Mesenchymal stem cell (in vitro differentiated cells and primary cell): ENCODE data around the gene VSX1.

Source experiments
- DNase-seq: peaks from one replicate; pipeline ENCODE4 v3.0.0-alpha.2; 2013
- H2AFZ ChIP-seq: one replicate; pipeline ENCODE4 v1.6.1; 2013; ENCODE audit warnings: low read depth, mild to moderate bottlenecking, control low read depth, inconsistent platforms, low read length, moderate library complexity
- H2AK5ac ChIP-seq: 2 replicates; pipeline ENCODE4 v1.6.1; 2013; ENCODE audit warnings: low read length, moderate library complexity, mild to moderate bottlenecking, inconsistent platforms; ENCODE audit not compliant: severe bottlenecking
- H2BK120ac ChIP-seq: one replicate; pipeline ENCODE4 v1.6.1; 2013; ENCODE audit warnings: low read depth, mild to moderate bottlenecking, inconsistent platforms, low read length, moderate library complexity
- H2BK12ac ChIP-seq, 2 experiments: one replicate each; pipeline ENCODE4 v1.6.1; 2013; ENCODE audit warnings: inconsistent platforms in 2 of 2, low read length in 2 of 2, mild to moderate bottlenecking in 2 of 2, moderate library complexity in 2 of 2, control low read depth in 1 of 2
- H2BK15ac ChIP-seq: one replicate; pipeline ENCODE4 v1.6.1; 2013; ENCODE audit warnings: mild to moderate bottlenecking, low read depth, inconsistent platforms; ENCODE audit not compliant: poor library complexity, severe bottlenecking
- H2BK5ac ChIP-seq: 2 replicates; pipeline ENCODE4 v1.6.1; 2013; ENCODE audit warnings: low read depth, mild to moderate bottlenecking, low read length, control low read depth, inconsistent platforms; ENCODE audit not compliant: poor library complexity, severe bottlenecking
- H3K14ac ChIP-seq, 2 experiments: one replicate each; pipeline ENCODE4 v1.6.1; 2013; ENCODE audit warnings: inconsistent platforms in 2 of 2, low read length in 2 of 2, control low read depth in 1 of 2, mild to moderate bottlenecking in 1 of 2, moderate library complexity in 1 of 2
- H3K18ac ChIP-seq, 2 experiments: one replicate each; pipeline ENCODE4 v1.6.1; 2013; ENCODE audit warnings: inconsistent platforms in 2 of 2, low read length in 2 of 2, control low read depth in 1 of 2, low read depth in 1 of 2, mild to moderate bottlenecking in 1 of 2
- H3K23ac ChIP-seq, 2 experiments: one replicate each; pipeline ENCODE4 v1.6.1; 2013; ENCODE audit warnings: inconsistent platforms in 2 of 2, low read length in 2 of 2, mild to moderate bottlenecking in 2 of 2, moderate library complexity in 2 of 2, control low read depth in 1 of 2
- H3K27ac ChIP-seq: 2 replicates; pipeline ENCODE4 v1.5.1; 2013; ENCODE audit warnings: mild to moderate bottlenecking, moderate library complexity, low read length, control low read depth, inconsistent platforms; ENCODE audit not compliant: poor library complexity, severe bottlenecking
- H3K27me3 ChIP-seq, 2 experiments: 2 replicates each; pipeline versions ENCODE4 v1.6.1 to v1.7.0; 2013; ENCODE audit warnings: low read length in 2 of 2, mild to moderate bottlenecking in 2 of 2, moderate library complexity in 2 of 2, control low read depth in 1 of 2, inconsistent platforms in 1 of 2; ENCODE audit not compliant: control insufficient read depth in 1 of 2, insufficient read depth in 1 of 2
- H3K36me3 ChIP-seq, 2 experiments: 2 replicates each; pipeline versions ENCODE4 v1.6.1 to v1.7.0; 2013; ENCODE audit warnings: low read length in 2 of 2, control low read depth in 1 of 2, inconsistent platforms in 1 of 2, low read depth in 1 of 2, mild to moderate bottlenecking in 1 of 2; ENCODE audit not compliant: insufficient read depth in 2 of 2, control insufficient read depth in 1 of 2
- H3K4ac ChIP-seq, 2 experiments: one replicate each; pipeline ENCODE4 v1.6.1; 2013; ENCODE audit warnings: inconsistent platforms in 2 of 2, low read length in 2 of 2, mild to moderate bottlenecking in 2 of 2, moderate library complexity in 2 of 2, control low read depth in 1 of 2, low read depth in 1 of 2
- H3K4me1 ChIP-seq: 2 replicates; pipeline ENCODE4 v1.6.1; 2013; ENCODE audit warnings: low read depth, low read length, control low read depth; ENCODE audit not compliant: control insufficient read depth, insufficient read depth
- H3K4me2 ChIP-seq: 2 replicates; pipeline ENCODE4 v1.6.1; 2013; ENCODE audit warnings: low read length, mild to moderate bottlenecking, inconsistent platforms; ENCODE audit not compliant: poor library complexity, severe bottlenecking
- H3K4me3 ChIP-seq, 2 experiments: 2 replicates each; pipeline versions ENCODE4 v1.5.1 to v1.7.0; 2013; ENCODE audit warnings: low read length in 2 of 2, mild to moderate bottlenecking in 2 of 2, control low read depth in 1 of 2, low read depth in 1 of 2; ENCODE audit not compliant: insufficient read depth in 1 of 2
- H3K79me1 ChIP-seq: replicated peaks from 2 replicates; pipeline ENCODE4 v1.6.1; 2013; ENCODE audit warnings: mild to moderate bottlenecking, control low read depth, low read length, inconsistent platforms; ENCODE audit not compliant: poor library complexity, severe bottlenecking
- H3K9ac ChIP-seq: 2 replicates; pipeline ENCODE4 v1.7.0; 2013; ENCODE audit warnings: mild to moderate bottlenecking, low read length, moderate library complexity
- H3K9me3 ChIP-seq: 2 replicates; pipeline ENCODE4 v1.7.0; 2013; ENCODE audit warnings: mild to moderate bottlenecking, low read length; ENCODE audit not compliant: control insufficient read depth
- H4K8ac ChIP-seq: one replicate; pipeline ENCODE4 v1.6.1; 2013; ENCODE audit warnings: inconsistent platforms, mild to moderate bottlenecking, low read length, moderate library complexity
- H4K91ac ChIP-seq: one replicate; pipeline ENCODE4 v1.6.1; 2013; ENCODE audit warnings: mild to moderate bottlenecking, low read length, inconsistent platforms
- WGBS: methylation state at CpG from one replicate; pipeline ENCODE4 v1.1.7; 2013; ENCODE audit warnings: mixed read lengths; 5-methylcytosine and 5-hydroxymethylcytosine counted together

Gene VSX1

DNA sequence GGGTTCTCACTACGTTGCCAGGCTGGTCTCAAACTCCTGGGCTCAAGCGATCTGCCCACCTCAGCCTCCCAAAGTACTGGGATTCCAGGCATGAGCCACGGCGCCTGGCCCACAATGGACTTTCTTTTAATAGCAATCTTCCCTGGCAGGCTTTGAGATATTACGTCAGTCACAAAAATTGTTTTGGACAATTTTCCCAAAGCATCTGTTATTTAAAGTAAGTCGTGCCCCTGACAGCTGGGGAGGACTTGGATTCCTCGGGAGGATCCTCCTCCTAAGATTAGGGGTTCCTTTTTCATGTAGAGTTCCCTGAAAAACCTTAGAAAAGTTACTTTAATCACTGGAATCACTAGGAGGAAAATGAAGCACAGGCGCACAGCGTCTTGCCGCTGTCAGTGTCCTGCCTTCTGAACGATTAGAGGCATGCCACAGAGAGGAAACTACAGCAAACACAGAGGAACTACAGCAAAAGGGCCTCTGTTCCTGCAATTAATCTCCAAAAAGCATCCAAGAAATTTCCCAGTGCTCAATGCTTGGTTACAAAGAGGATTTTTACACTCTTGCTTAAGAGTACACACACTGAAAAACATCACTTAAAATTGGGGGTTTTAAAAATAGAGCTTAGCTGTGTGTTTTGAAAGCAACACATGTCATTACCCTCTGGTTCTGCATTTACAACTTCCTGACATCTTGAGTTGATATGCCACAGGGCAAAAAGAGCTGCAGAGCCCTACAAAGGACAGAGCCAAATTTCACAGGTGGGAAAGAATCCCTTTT lies 28.5 kb downstream of the VSX1 start:
- Histone ChIP-seq H3K4me3 (peak overlapping the region in 1 of 2 experiments; percentile 41), H4K91ac (no peak overlapping the region), H3K9me3 (no peaks in the 10 kb centered on the region), H2BK120ac (no peak overlapping the region), H3K14ac (no peak overlapping the region), H3K18ac (no peak overlapping the region), H3K27me3 (peaks cover 10 to 12% of the 10 kb centered on the region in 2 experiments), H3K27ac (no peak overlapping the region), H4K8ac (no peak overlapping the region), H2AK5ac (no peak overlapping the region), H3K4me2 (no peak overlapping the region), H3K4me1 (peaks cover 32% of the 10 kb centered on the region), H3K23ac (no peak overlapping the region), H2BK15ac (no peak overlapping the region), H3K36me3 (no peaks in the 10 kb centered on the region), H2BK5ac (no peak overlapping the region), H3K79me1 (peaks cover 10% of the 10 kb centered on the region), H2AFZ (no peak overlapping the region), H3K4ac (no peak overlapping the region), H3K9ac (peak overlapping the region; percentile 53), H2BK12ac (no peak overlapping the region)
- DNase-seq = no peak
- WGBS = 79% methylated on average over 11 of the region's 11 CpGs

DNA sequence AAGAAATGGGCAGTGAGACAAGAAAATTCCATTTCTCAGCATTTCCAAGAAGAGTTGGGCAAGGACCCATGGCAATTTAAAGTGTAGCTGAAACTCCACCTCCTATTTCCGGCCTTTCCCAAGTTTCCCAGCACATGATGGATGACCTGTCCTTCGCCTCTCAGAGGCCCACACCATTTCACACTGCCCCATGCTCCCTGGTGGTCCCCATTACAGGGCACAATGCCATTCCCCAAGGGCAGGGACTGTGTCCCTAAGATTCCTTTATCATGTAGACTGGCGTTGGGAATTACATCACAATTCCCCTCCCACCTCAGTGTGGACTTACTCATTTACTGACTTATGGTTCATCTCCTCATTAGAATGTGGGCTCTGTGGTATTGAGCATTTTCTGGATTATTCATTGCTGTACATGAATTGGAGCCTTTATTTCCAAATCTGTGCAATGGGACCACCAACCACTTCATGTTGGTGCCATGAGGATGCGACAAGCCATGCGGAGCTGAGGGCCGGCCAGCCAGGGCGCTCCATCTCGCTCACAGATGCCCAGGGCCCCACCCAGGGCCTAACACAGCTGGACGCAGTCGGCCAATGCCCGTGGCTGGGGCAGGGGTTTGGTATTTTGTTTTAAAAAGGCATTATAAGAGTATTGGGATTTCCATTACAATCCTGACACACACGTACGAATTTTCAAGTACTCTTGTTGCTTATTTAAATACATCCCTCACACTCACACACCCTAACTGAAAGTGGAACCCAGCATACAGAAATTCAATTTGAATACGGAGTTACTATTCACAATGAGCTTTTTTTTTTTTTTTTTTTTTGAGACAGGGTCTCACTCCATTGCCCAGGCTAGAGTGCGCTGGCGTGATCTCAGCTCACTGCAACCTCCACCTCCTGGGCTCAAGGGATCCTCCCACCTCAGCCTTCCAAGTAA lies 29.4 kb downstream of the VSX1 start:
- Histone ChIP-seq H2AK5ac (no peak overlapping the region), H3K27me3 (peaks cover 11 to 12% of the 10 kb centered on the region in 2 experiments), H3K18ac (no peak overlapping the region), H3K79me1 (peaks cover 13% of the 10 kb centered on the region), H2BK120ac (no peak overlapping the region), H2BK12ac (no peak overlapping the region), H3K4ac (no peak overlapping the region), H3K14ac (no peak overlapping the region), H2BK15ac (no peak overlapping the region), H4K8ac (no peak overlapping the region), H4K91ac (no peak overlapping the region), H3K9ac (peak overlapping the region; percentile 4), H2AFZ (no peak overlapping the region), H3K36me3 (no peaks in the 10 kb centered on the region), H3K23ac (no peak overlapping the region), H2BK5ac (no peak overlapping the region), H3K4me3 (no peak overlapping the region), H3K27ac (no peak overlapping the region), H3K4me1 (peaks cover 23% of the 10 kb centered on the region), H3K4me2 (no peak overlapping the region), H3K9me3 (no peaks in the 10 kb centered on the region)
- no peak for DNase-seq
- WGBS = 83% methylated on average over 14 of the region's 16 CpGs

DNA sequence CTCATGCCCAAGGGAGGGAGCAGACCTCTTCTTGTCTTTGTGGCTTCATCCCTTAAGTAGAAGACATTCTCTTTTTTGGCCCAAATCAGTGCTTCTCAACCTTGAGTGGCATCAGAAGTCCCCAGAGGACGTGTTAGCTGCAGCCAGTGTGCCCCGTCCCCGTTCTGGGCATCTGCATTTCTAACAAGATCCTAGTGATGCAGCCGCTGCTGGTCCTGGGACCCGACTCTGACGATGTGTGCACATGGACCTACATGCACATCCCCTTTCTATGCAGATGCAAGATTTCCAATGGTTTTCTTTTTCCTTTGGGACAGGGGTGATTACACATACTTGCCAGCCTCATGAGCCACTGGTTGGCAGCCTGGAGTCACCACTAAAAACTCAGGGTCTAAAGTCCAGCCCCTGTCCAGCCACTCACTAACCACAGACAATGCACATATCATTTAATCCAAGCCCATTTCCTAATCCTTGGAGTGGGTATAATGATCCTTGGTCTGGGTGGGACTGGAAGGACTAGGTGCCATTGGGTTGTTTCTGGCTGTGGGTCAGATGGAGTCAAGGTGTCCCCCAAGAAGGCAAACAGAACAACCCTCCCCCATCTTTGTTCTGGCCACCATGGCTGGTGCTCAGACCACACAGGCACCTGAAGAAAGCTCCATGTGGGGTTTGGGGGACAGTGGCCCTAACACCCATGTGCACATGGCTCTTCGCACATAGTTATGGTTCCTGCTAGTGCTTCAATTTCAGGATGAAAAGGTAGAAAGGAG lies 30.4 kb downstream of the VSX1 start:
- no peak overlapping the region for H3K4me2 ChIP-seq
- no peak overlapping the region for H2AFZ ChIP-seq
- no peak overlapping the region for H2BK5ac ChIP-seq
- DNase-seq = no peak
- peaks cover 17% of the 10 kb centered on the region for H3K4me1 ChIP-seq
- no peak overlapping the region for H3K4me3 ChIP-seq
- H3K36me3 ChIP-seq = peaks cover 0 to 4% of the 10 kb centered on the region in 2 experiments
- no peak overlapping the region for H2BK12ac ChIP-seq
- H3K4ac ChIP-seq = no peak overlapping the region
- H3K27ac ChIP-seq = no peak overlapping the region
- H3K18ac ChIP-seq = no peak overlapping the region
- H2BK15ac ChIP-seq = no peak overlapping the region
- no peak overlapping the region for H4K8ac ChIP-seq
- peaks cover 13% of the 10 kb centered on the region for H3K79me1 ChIP-seq
- H4K91ac ChIP-seq = no peak overlapping the region
- no peak overlapping the region for H2AK5ac ChIP-seq
- H2BK120ac ChIP-seq = no peak overlapping the region
- no peak overlapping the region for H3K9ac ChIP-seq
- H3K14ac ChIP-seq = no peak overlapping the region
- peaks cover 15% of the 10 kb centered on the region in 2 experiments for H3K27me3 ChIP-seq
- no peaks in the 10 kb centered on the region for H3K9me3 ChIP-seq
- 82% methylated on average over 7 of the region's 7 CpGs for WGBS
- no peak overlapping the region for H3K23ac ChIP-seq
